Bone marrow (tissue), 2 donors: ENCODE measurements around the gene PEX11G.
"Not testable (repeated sequence)": the region's sequence is repeated elsewhere in the genome, so short reads cannot be mapped to it uniquely, and the experiment has no call there.

ENCODE experiments used
- DNase-seq, 2 donors: peaks; one replicate each; lab custom pipeline; 2025; lab: John Stamatoyannopoulos, UW

Gene PEX11G

GRCh38 chr19:7467009-7467989, 21.5 kb downstream of the PEX11G start:
- no peak for DNase-seq

- DNase-seq, result no peak
Observed at GRCh38 chr19:7463575-7463974, 25.3 kb downstream of the PEX11G start.

- DNase-seq, result no peak
Observed at GRCh38 chr19:7461841-7462629, 26.8 kb downstream of the PEX11G start.

GRCh38 chr19:7460562-7460966, 28.3 kb downstream of the PEX11G start:
- DNase-seq, result no peak

- DNase-seq, result no peak
Observed at GRCh38 chr19:7459773-7460172, 29.1 kb downstream of the PEX11G start.

- no peak for DNase-seq
Observed at GRCh38 chr19:7458675-7459074, 30.2 kb downstream of the PEX11G start.

- no peak for DNase-seq
Observed at GRCh38 chr19:7456964-7457541, 31.8 kb downstream of the PEX11G start.

GRCh38 chr19:7455600-7456296, 33.1 kb downstream of the PEX11G start:
- DNase-seq, result no peak

GRCh38 chr19:7454998-7455397, 33.8 kb downstream of the PEX11G start:
- DNase-seq, result no peak

GRCh38 chr19:7450243-7451223, 38.3 kb downstream of the PEX11G start:
- DNase-seq, result no peak

GRCh38 chr19:7449391-7450070, 39.3 kb downstream of the PEX11G start:
- not testable (repeated sequence) for DNase-seq

- DNase-seq, result no peak
Observed at GRCh38 chr19:7447648-7448047, 41.2 kb downstream of the PEX11G start.

GRCh38 chr19:7445104-7445503, 43.7 kb downstream of the PEX11G start:
- DNase-seq, result no peak

GRCh38 chr19:7444042-7444441, 44.8 kb downstream of the PEX11G start:
- no peak for DNase-seq

GRCh38 chr19:7442423-7442822, 46.4 kb downstream of the PEX11G start:
- DNase-seq, result no peak

GRCh38 chr19:7441468-7442146, 47.2 kb downstream of the PEX11G start:
- no peak for DNase-seq

GRCh38 chr19:7440188-7440975, 48.5 kb downstream of the PEX11G start:
- DNase-seq, result no peak

GRCh38 chr19:7435586-7435985, 53.2 kb downstream of the PEX11G start:
- no peak for DNase-seq

- DNase-seq, result no peak
Observed at GRCh38 chr19:7434391-7434790, 54.4 kb downstream of the PEX11G start.
